ENCODE measurements around the gene NPHP1.

NPHP1 gene

GRCh38 chr2:110146945-110147332 is 57.9 kb downstream of the NPHP1 start:
- DNase-seq (ENCODE audit: low read depth): no peak
- TF ChIP-seq CTCF (IDR thresholded peaks at IDR 0.05; ENCODE audit: low read depth, low read length) (no peak), MAX (IDR thresholded peaks at IDR 0.05; ENCODE audit: low read depth, low read length) (no peak), POLR2A (IDR thresholded peaks at IDR 0.05; ENCODE audit: extremely low read depth, insufficient read length) (no peak), MYC (IDR thresholded peaks at IDR 0.05; ENCODE audit: low read depth, low read length) (no peak)
- no peak overlapping the region for H3K4me3 ChIP-seq (ENCODE audit: low read depth, low read length)

GRCh38 chr2:110146183-110146944 is 58.4 kb downstream of the NPHP1 start:
- H3K4me3 ChIP-seq (ENCODE audit: low read depth, low read length): no peak overlapping the region
- no peak for TF ChIP-seq MYC (IDR thresholded peaks at IDR 0.05; ENCODE audit: low read depth, low read length)
- DNase-seq (ENCODE audit: low read depth): no peak

- no peak for DNase-seq (ENCODE audit: low read depth)
- no peak overlapping the region for H3K4me3 ChIP-seq (ENCODE audit: low read depth, low read length)
- no peak for TF ChIP-seq MYC (IDR thresholded peaks at IDR 0.05; ENCODE audit: low read depth, low read length)
- TF ChIP-seq CTCF (IDR thresholded peaks at IDR 0.05; ENCODE audit: low read depth, low read length): no peak
- no peak for TF ChIP-seq POLR2A (IDR thresholded peaks at IDR 0.05; ENCODE audit: extremely low read depth, insufficient read length)
Observed at GRCh38 chr2:110143982-110144381, 60.8 kb downstream of the NPHP1 start.

GRCh38 chr2:110140401-110140800 is 64.4 kb downstream of the NPHP1 start:
- TF ChIP-seq MYC (IDR thresholded peaks at IDR 0.05; ENCODE audit: low read depth, low read length) (no peak), CTCF (IDR thresholded peaks at IDR 0.05; ENCODE audit: low read depth, low read length) (no peak), POLR2A (IDR thresholded peaks at IDR 0.05; ENCODE audit: extremely low read depth, insufficient read length) (no peak), MAX (IDR thresholded peaks at IDR 0.05; ENCODE audit: low read depth, low read length) (no peak)
- no peak overlapping the region for H3K4me3 ChIP-seq (ENCODE audit: low read depth, low read length)
- no peak for DNase-seq (ENCODE audit: low read depth)

GRCh38 chr2:110134025-110134424 is 70.8 kb downstream of the NPHP1 start:
- TF ChIP-seq MAX (IDR thresholded peaks at IDR 0.05; ENCODE audit: low read depth, low read length) (no peak), MYC (IDR thresholded peaks at IDR 0.05; ENCODE audit: low read depth, low read length) (no peak), CTCF (IDR thresholded peaks at IDR 0.05; ENCODE audit: low read depth, low read length) (no peak), POLR2A (IDR thresholded peaks at IDR 0.05; ENCODE audit: extremely low read depth, insufficient read length) (no peak)
- no peak for DNase-seq (ENCODE audit: low read depth)

GRCh38 chr2:110131166-110131565 is 73.6 kb downstream of the NPHP1 start:
- DNase-seq (ENCODE audit: low read depth): no peak
- H3K4me3 ChIP-seq (ENCODE audit: low read depth, low read length): no peak overlapping the region
- TF ChIP-seq CTCF (IDR thresholded peaks at IDR 0.05; ENCODE audit: low read depth, low read length) (no peak), MYC (IDR thresholded peaks at IDR 0.05; ENCODE audit: low read depth, low read length) (no peak), POLR2A (IDR thresholded peaks at IDR 0.05; ENCODE audit: extremely low read depth, insufficient read length) (no peak), MAX (IDR thresholded peaks at IDR 0.05; ENCODE audit: low read depth, low read length) (no peak)

More at GRCh38 chr2:110134025-110134424, 70.8 kb downstream of the NPHP1 start:
- no peak overlapping the region for H3K4me3 ChIP-seq (ENCODE audit: low read depth, low read length)

Data from NB4 (cell line).